ENCODE results near the gene EYS.

DNA sequence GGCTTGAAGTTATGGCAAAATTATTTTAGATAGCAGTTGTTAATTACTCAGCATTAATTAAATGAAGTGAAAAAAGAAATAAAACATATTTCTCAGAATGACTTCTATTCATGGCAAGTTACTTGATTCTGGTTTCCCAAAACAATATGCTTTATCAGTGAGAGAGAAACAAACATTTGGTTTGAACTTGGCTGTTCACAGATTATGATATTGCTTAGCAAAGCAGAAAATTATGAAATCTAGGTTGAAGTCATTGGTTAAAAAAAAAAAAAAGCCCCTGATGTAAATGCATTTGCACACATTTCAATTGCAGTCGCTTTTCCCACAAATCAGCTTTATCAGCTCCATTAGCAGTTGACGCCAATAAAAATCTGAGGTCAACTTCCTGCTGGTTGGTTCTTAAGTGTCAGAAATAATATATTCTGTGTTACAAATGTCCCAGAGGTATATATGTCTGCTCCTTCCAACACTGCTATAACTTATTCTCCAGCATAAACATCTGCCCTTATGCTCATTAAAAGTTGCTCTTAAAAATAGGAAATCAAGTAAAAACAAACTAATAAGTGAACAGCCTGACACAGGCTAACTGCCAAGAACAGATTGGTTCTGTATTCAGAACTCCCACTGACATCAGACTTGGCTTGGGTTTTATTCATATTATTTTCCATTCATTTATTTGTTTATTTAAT, 1796.0 kb downstream of the EYS start:
- TF ChIP-seq, protein P1, sequence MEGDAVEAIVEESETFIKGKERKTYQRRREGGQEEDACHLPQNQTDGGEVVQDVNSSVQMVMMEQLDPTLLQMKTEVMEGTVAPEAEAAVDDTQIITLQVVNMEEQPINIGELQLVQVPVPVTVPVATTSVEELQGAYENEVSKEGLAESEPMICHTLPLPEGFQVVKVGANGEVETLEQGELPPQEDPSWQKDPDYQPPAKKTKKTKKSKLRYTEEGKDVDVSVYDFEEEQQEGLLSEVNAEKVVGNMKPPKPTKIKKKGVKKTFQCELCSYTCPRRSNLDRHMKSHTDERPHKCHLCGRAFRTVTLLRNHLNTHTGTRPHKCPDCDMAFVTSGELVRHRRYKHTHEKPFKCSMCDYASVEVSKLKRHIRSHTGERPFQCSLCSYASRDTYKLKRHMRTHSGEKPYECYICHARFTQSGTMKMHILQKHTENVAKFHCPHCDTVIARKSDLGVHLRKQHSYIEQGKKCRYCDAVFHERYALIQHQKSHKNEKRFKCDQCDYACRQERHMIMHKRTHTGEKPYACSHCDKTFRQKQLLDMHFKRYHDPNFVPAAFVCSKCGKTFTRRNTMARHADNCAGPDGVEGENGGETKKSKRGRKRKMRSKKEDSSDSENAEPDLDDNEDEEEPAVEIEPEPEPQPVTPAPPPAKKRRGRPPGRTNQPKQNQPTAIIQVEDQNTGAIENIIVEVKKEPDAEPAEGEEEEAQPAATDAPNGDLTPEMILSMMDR (IDR thresholded peaks at IDR 0.05; ENCODE audit: low read depth, low read length, missing input control) = no peak
- TF ChIP-seq, protein P2, sequence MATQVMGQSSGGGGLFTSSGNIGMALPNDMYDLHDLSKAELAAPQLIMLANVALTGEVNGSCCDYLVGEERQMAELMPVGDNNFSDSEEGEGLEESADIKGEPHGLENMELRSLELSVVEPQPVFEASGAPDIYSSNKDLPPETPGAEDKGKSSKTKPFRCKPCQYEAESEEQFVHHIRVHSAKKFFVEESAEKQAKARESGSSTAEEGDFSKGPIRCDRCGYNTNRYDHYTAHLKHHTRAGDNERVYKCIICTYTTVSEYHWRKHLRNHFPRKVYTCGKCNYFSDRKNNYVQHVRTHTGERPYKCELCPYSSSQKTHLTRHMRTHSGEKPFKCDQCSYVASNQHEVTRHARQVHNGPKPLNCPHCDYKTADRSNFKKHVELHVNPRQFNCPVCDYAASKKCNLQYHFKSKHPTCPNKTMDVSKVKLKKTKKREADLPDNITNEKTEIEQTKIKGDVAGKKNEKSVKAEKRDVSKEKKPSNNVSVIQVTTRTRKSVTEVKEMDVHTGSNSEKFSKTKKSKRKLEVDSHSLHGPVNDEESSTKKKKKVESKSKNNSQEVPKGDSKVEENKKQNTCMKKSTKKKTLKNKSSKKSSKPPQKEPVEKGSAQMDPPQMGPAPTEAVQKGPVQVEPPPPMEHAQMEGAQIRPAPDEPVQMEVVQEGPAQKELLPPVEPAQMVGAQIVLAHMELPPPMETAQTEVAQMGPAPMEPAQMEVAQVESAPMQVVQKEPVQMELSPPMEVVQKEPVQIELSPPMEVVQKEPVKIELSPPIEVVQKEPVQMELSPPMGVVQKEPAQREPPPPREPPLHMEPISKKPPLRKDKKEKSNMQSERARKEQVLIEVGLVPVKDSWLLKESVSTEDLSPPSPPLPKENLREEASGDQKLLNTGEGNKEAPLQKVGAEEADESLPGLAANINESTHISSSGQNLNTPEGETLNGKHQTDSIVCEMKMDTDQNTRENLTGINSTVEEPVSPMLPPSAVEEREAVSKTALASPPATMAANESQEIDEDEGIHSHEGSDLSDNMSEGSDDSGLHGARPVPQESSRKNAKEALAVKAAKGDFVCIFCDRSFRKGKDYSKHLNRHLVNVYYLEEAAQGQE (IDR thresholded peaks at IDR 0.05) = no peak
- TF ChIP-seq TAF1 (conservative IDR thresholded peaks at IDR 0.05) (no peak), HNF4A (conservative IDR thresholded peaks at IDR 0.05) (no peak), JUND (IDR thresholded peaks at IDR 0.05) (no peak), FOXA1 (IDR thresholded peaks at IDR 0.05) (no peak), FOXA2 (IDR thresholded peaks at IDR 0.05) (no peak)
- TF ChIP-seq, protein P3, sequence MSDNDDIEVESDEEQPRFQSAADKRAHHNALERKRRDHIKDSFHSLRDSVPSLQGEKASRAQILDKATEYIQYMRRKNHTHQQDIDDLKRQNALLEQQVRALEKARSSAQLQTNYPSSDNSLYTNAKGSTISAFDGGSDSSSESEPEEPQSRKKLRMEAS (IDR thresholded peaks at IDR 0.05) = no peak
- TF ChIP-seq, protein P4, sequence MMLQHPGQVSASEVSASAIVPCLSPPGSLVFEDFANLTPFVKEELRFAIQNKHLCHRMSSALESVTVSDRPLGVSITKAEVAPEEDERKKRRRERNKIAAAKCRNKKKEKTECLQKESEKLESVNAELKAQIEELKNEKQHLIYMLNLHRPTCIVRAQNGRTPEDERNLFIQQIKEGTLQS (IDR thresholded peaks at IDR 0.05) = no peak
